Caco-2 (cell line): ENCODE results near the gene ESPN. TPM values are rescaled to one million over a fixed set of nuclear protein-coding genes. Genes with fewer than 3 reads are reported as not detected.
"Not testable (repeated sequence)": the region's sequence is repeated elsewhere in the genome, so short reads cannot be mapped to it uniquely, and the experiment has no call there.

Experiments used
- BruUV-seq: library from RNA; stranded (reverse); fragments of 400-500 nt; replicated peaks from 2 replicates; lab custom pipeline; 2021; lab: Mats Ljungman, UMichigan
- CTCF ChIA-PET: fragments of 300-600 bp; sonication (Branson Sonifier 250); formaldehyde crosslinking; loops from one replicate; lab custom pipeline; 2022; ENCODE audit warnings: antibody characterized with exemption; lab: Charles Lee
- POLR2A ChIA-PET: fragments of 300-600 bp; sonication (Branson Sonifier 250); formaldehyde crosslinking; loops from one replicate; lab custom pipeline; 2022; ENCODE audit warnings: antibody characterized with exemption; lab: Charles Lee
- DNase-seq, 2 experiments: peaks; one replicate each; pipeline versions ENCODE4 v3.0.0 to v3.0.0-alpha.2; 2020 to 2022
- H3K27me3 ChIP-seq: replicated peaks from 2 replicates; pipeline ENCODE4 v1.6.0; 2011; ENCODE audit warnings: low read length; ENCODE audit not compliant: control insufficient read depth, insufficient read depth
- H3K36me3 ChIP-seq: 2 replicates; pipeline ENCODE4 v1.5.1; 2011; ENCODE audit warnings: low read length; ENCODE audit not compliant: control insufficient read depth, insufficient read depth
- H3K4me1 ChIP-seq: fragments of 250-450 bp; sonication (Bioruptor Pico); 2 replicates; pipeline ENCODE4 v1.5.1; 2020; ENCODE audit warnings: mild to moderate bottlenecking
- H3K4me3 ChIP-seq: 2 replicates; pipeline ENCODE4 v1.5.1; 2011; ENCODE audit warnings: low read depth, mild to moderate bottlenecking, control low read depth, low read length
- H3K9me3 ChIP-seq: fragments of 250-450 bp; sonication (Bioruptor Pico); 2 replicates; pipeline ENCODE4 v1.5.1; 2020; ENCODE audit warnings: mild to moderate bottlenecking, moderate library complexity
- H3K27ac Mint-ChIP-seq: one replicate; pipeline ENCODE4 v1.8.0; 2022; ENCODE audit warnings: mixed read lengths; ENCODE audit not compliant: unreplicated experiment
- H3K27me3 Mint-ChIP-seq: one replicate; pipeline ENCODE4 v1.8.0; 2022; ENCODE audit warnings: mixed read lengths; ENCODE audit not compliant: insufficient read depth, unreplicated experiment
- H3K36me3 Mint-ChIP-seq: one replicate; pipeline ENCODE4 v1.8.0; 2022; ENCODE audit warnings: mild to moderate bottlenecking, mixed read lengths; ENCODE audit not compliant: insufficient read depth, unreplicated experiment
- H3K4me1 Mint-ChIP-seq: one replicate; pipeline ENCODE4 v1.8.0; 2022; ENCODE audit warnings: low read depth, mixed read lengths; ENCODE audit not compliant: unreplicated experiment
- H3K4me3 Mint-ChIP-seq: one replicate; pipeline ENCODE4 v1.8.0; 2022; ENCODE audit warnings: mild to moderate bottlenecking, moderate library complexity, mixed read lengths; ENCODE audit not compliant: unreplicated experiment
- H3K9me3 Mint-ChIP-seq: one replicate; pipeline ENCODE4 v1.8.0; 2022; ENCODE audit warnings: mixed read lengths; ENCODE audit not compliant: unreplicated experiment
- CTCF ChIP-seq, 2 experiments: fragments of 200-600 bp in 1 of 2; IDR thresholded peaks; 1 replicate in 1 of 2; 2 replicates in 1 of 2; pipeline versions ENCODE4 v1.5.1 to v1.8.0; 2011 to 2022; ENCODE audit warnings: antibody characterized with exemption in 1 of 2, control low read depth in 1 of 2, inconsistent platforms in 1 of 2, low read depth in 1 of 2, low read length in 1 of 2, mild to moderate bottlenecking in 1 of 2, moderate library complexity in 1 of 2; ENCODE audit not compliant: insufficient read depth in 1 of 2, severe bottlenecking in 1 of 2, unreplicated experiment in 1 of 2
- intact Hi-C: fragments of 100-400 bp; cut with micrococcal nuclease; formaldehyde crosslinking; loops from one replicate; pipeline ENCODE4 v1.10.0; 2022; ENCODE audit not compliant: unreplicated experiment
- total RNA-seq: library from RNA; stranded (reverse); gene quantifications from 2 replicates; pipeline ENCODE4 v1.2.3, GENCODE V29; 2022

The ESPN gene
- total RNA-seq, 1 experiment from 2014 or later, result 16.3 TPM

GRCh38 chr1:6435129-6435528 lies 10.6 kb downstream of the ESPN start:
- H3K27me3 ChIP-seq, result no peaks in the 10 kb centered on the region
- Mint-ChIP-seq H3K4me1 (peaks cover 13% of the 10 kb centered on the region), H3K27me3 (no peaks in the 10 kb centered on the region), H3K9me3 (no peaks in the 10 kb centered on the region), H3K4me3 (no peak overlapping the region), H3K36me3 (no peaks in the 10 kb centered on the region), H3K27ac (no peak overlapping the region)
- intact Hi-C loops, result no loop called here
- H3K36me3 ChIP-seq, result no peaks in the 10 kb centered on the region
- no peak for TF ChIP-seq CTCF (IDR thresholded peaks at IDR 0.05; ENCODE audit: insufficient read depth in 1 of 2, low read depth in 1 of 2, low read length in 1 of 2, severe bottlenecking in 1 of 2, unreplicated experiment in 1 of 2)
- H3K4me1 ChIP-seq, result no peaks in the 10 kb centered on the region
- no peak for DNase-seq
- no TSS peak for BruUV-seq
- H3K9me3 ChIP-seq, result no peaks in the 10 kb centered on the region
- ChIA-PET CTCF (interaction anchor here (0.5 kb wide), 1 partner anchor 206 kb away, joined by 5 read pairs; no protein-coding TSS in a partner anchor), POLR2A (no interaction called here)
- H3K4me3 ChIP-seq, result no peak overlapping the region

GRCh38 chr1:6435547-6435946 lies 11.0 kb downstream of the ESPN start:
- no peak for TF ChIP-seq CTCF (IDR thresholded peaks at IDR 0.05; ENCODE audit: insufficient read depth in 1 of 2, low read depth in 1 of 2, low read length in 1 of 2, severe bottlenecking in 1 of 2, unreplicated experiment in 1 of 2)
- H3K4me1 ChIP-seq, result no peaks in the 10 kb centered on the region
- no TSS peak for BruUV-seq
- H3K36me3 ChIP-seq, result no peaks in the 10 kb centered on the region
- no peaks in the 10 kb centered on the region for H3K27me3 Mint-ChIP-seq
- ChIA-PET POLR2A (no interaction called here), CTCF (no interaction called here)
- intact Hi-C loops, result no loop called here
- no peak overlapping the region for H3K4me3 ChIP-seq
- no peaks in the 10 kb centered on the region for H3K36me3 Mint-ChIP-seq
- no peaks in the 10 kb centered on the region for H3K27me3 ChIP-seq
- H3K9me3 ChIP-seq, result no peaks in the 10 kb centered on the region
- peaks cover 13% of the 10 kb centered on the region for H3K4me1 Mint-ChIP-seq
- H3K9me3 Mint-ChIP-seq, result no peaks in the 10 kb centered on the region
- no peak for DNase-seq
- no peak overlapping the region for H3K4me3 Mint-ChIP-seq
- H3K27ac Mint-ChIP-seq, result no peak overlapping the region

GRCh38 chr1:6436277-6436676 lies 11.7 kb downstream of the ESPN start:
- DNase-seq, H3K4me1 ChIP-seq, CTCF ChIA-PET, POLR2A ChIA-PET, H3K36me3 Mint-ChIP-seq, intact Hi-C loops, H3K4me3 Mint-ChIP-seq, H3K9me3 Mint-ChIP-seq, H3K36me3 ChIP-seq, BruUV-seq, H3K27me3 ChIP-seq, H3K4me3 ChIP-seq, H3K9me3 ChIP-seq, H3K27ac Mint-ChIP-seq, H3K27me3 Mint-ChIP-seq: not testable (repeated sequence)
- H3K4me1 Mint-ChIP-seq, result peaks cover 13% of the 10 kb centered on the region

GRCh38 chr1:6437012-6437700 lies 12.6 kb downstream of the ESPN start:
- DNase-seq, H3K36me3 Mint-ChIP-seq: not testable (repeated sequence)

More at GRCh38 chr1:6437012-6437700, 12.6 kb downstream of the ESPN start:
- H3K27ac Mint-ChIP-seq, H3K27me3 Mint-ChIP-seq, H3K9me3 ChIP-seq, H3K9me3 Mint-ChIP-seq, H3K36me3 ChIP-seq, H3K4me3 Mint-ChIP-seq, BruUV-seq, H3K4me1 ChIP-seq, H3K4me3 ChIP-seq, POLR2A ChIA-PET, intact Hi-C loops, H3K27me3 ChIP-seq: not testable (repeated sequence)
- peaks cover 13% of the 10 kb centered on the region for H3K4me1 Mint-ChIP-seq
- CTCF ChIA-PET, result interaction anchor here (0.6 to 2.3 kb wide), 16 partner anchors 9 to 191 kb away, joined by 3 to 39 read pairs (median 4); partner anchors contain the start of gene HES2
